Measurements from ENCODE around the gene FLT1.

FLT1 gene

GRCh38 chr13:28251466-28251865 is 243.5 kb downstream of the FLT1 start (continued):
- TF ChIP-seq ELK4 (IDR thresholded peaks at IDR 0.05; ENCODE audit: borderline replicate concordance, low read depth, low read length): no peak
- TF ChIP-seq ZNF23 (tag by site-specific recombination; IDR thresholded peaks at IDR 0.05; ENCODE audit: borderline replicate concordance): no peak
- no peak for TF ChIP-seq GFI1B (tag by site-specific recombination; IDR thresholded peaks at IDR 0.05)

- ChIA-PET POLR2A (no interaction called here), CTCF (no interaction called here)
- no peaks in the 10 kb centered on the region for H3K4me1 ChIP-seq (ENCODE audit: control insufficient read depth, insufficient read depth, low read length)
- H3K27ac ChIP-seq (ENCODE audit: extremely low read depth, low read depth, low read length): no peak overlapping the region
- TF ChIP-seq ZFP41 (tag by site-specific recombination; IDR thresholded peaks at IDR 0.05; ENCODE audit: borderline replicate concordance): no peak
- TF ChIP-seq ZNF626 (tag by site-specific recombination; IDR thresholded peaks at IDR 0.05): no peak
- no peak for TF ChIP-seq ZBTB11 (tag by site-specific recombination; conservative IDR thresholded peaks at IDR 0.05; ENCODE audit: low read depth)
- no peak for TF ChIP-seq KLF16 (tag by site-specific recombination; IDR thresholded peaks at IDR 0.05)
- TF ChIP-seq ZBTB49 (tag by site-specific recombination; IDR thresholded peaks at IDR 0.05; ENCODE audit: low read depth): no peak
- TF ChIP-seq TSHZ1 (tag by site-specific recombination; IDR thresholded peaks at IDR 0.05; ENCODE audit: borderline replicate concordance): no peak
- TF ChIP-seq ZNF624 (tag by site-specific recombination; IDR thresholded peaks at IDR 0.05): no peak
- no peak for TF ChIP-seq ZNF510 (tag by site-specific recombination; IDR thresholded peaks at IDR 0.05; ENCODE audit: insufficient replicate concordance)
- TF ChIP-seq ZNF560 (tag by site-specific recombination; IDR thresholded peaks at IDR 0.05; ENCODE audit: borderline replicate concordance): no peak
- TF ChIP-seq ZNF146 (tag by site-specific recombination; IDR thresholded peaks at IDR 0.05): no peak
- H3K9me3 ChIP-seq (ENCODE audit: control insufficient read depth, insufficient read depth, low read depth, low read length): no peaks in the 10 kb centered on the region
- H3K4me3 ChIP-seq (ENCODE audit: low read depth, low read length): no peak overlapping the region
- H3K36me3 ChIP-seq (ENCODE audit: control insufficient read depth in 2 of 2, insufficient read depth in 1 of 2, low read length in 2 of 2): no peaks in the 10 kb centered on the region
Observed at GRCh38 chr13:28250542-28250941, 244.4 kb downstream of the FLT1 start.
